ENCODE data around the gene CACNA1G. TPM values are rescaled to one million over a fixed set of nuclear protein-coding genes. Genes with fewer than 3 reads are reported as not detected.
A peak's percentile ranks its signal among the peaks of the same experiment; 100 is the strongest.

Gene CACNA1G
- total RNA-seq, 6 donors from 2014 or later, result under 0.01 to 0.37 (median 0.11) TPM; not detected in 2

DNA sequence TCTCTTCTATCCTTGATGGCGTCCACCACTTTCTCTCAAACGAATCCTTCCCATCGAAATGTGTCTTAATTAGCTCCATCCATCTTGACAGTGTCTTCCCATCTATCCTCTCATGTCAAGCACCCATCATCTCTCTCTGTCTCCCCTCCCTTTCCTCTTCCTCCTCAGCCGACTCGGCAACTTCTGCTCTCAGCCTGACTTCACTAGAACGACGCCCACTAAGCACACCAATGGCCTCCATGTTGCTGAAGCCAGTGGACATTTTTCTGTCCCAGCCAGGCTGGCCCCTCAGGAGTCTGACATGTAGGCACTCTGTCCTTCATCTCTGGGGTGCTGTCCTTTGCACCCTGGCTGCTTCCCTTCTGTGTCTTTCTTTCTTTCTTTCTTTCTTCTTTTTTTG, 16.0 kb upstream of the CACNA1G start:
- peaks cover 27 to 44% (median 34%) of the 10 kb centered on the region in 4 donors for H3K4me1 ChIP-seq
- no peaks in the 10 kb centered on the region for H3K27me3 ChIP-seq
- no peaks in the 10 kb centered on the region for H3K36me3 ChIP-seq
- no peaks in the 10 kb centered on the region for H3K9me3 ChIP-seq
- H3K27ac ChIP-seq, result no peak overlapping the region
- WGBS, 2 donors, result 58 to 60% methylated on average over 7 of the region's 7 CpGs
- DNase-seq (no peak), ATAC-seq (ENCODE audit: low FRiP score in 2 of 2) (no peak)
- H3K4me3 ChIP-seq, result no peak overlapping the region
- TF ChIP-seq POLR2A (IDR thresholded peaks at IDR 0.05), result no peak
- TF ChIP-seq CTCF (IDR thresholded peaks at IDR 0.05), result no peak
- TF ChIP-seq POLR2AphosphoS5 (IDR thresholded peaks at IDR 0.05), result no peak
- TF ChIP-seq EP300 (IDR thresholded peaks at IDR 0.05), result no peak

GRCh38 chr17:50545311-50545710, 15.2 kb upstream of the CACNA1G start:
- peaks cover 0 to 7% (median 0%) of the 10 kb centered on the region in 4 donors for H3K36me3 ChIP-seq
- DNase-seq, result no peak
- H3K9me3 ChIP-seq, result no peaks in the 10 kb centered on the region
- TF ChIP-seq EP300 (IDR thresholded peaks at IDR 0.05), result no peak
- no peak for TF ChIP-seq CTCF (IDR thresholded peaks at IDR 0.05)
- TF ChIP-seq POLR2A (IDR thresholded peaks at IDR 0.05), result no peak
- no peak for TF ChIP-seq POLR2AphosphoS5 (IDR thresholded peaks at IDR 0.05)
- ATAC-seq (ENCODE audit: low FRiP score in 2 of 2), result no peak
- 33 to 50% methylated on average over 8 of the region's 8 CpGs for WGBS, 2 donors
- peaks cover 27 to 44% (median 34%) of the 10 kb centered on the region in 4 donors for H3K4me1 ChIP-seq
- H3K27ac ChIP-seq, result no peak overlapping the region
- no peaks in the 10 kb centered on the region for H3K27me3 ChIP-seq
- H3K4me3 ChIP-seq, result no peak overlapping the region

DNA sequence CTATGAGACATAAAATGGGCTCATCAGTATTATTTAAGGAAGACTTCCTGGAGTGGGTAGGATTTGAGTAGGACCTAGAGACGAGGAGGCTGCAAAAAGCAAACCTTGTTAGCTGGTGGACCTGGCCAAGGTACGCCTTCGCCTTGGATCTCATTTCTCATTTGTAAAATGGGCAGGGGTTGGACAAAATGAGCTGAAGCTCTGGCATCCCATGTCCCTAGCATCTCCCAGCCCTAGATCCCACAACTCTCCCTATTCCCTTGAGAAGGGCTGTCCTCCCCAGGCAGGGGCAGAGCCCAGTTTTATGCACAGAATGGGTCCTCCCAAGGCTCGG, 13.8 kb upstream of the CACNA1G start:
- TF ChIP-seq POLR2AphosphoS5 (IDR thresholded peaks at IDR 0.05) (no peak), EP300 (IDR thresholded peaks at IDR 0.05) (no peak)
- H3K27ac ChIP-seq, result peak overlapping the region in 1 of 4 donors; percentile 93
- ATAC-seq (ENCODE audit: low FRiP score in 2 of 2) (no peak), DNase-seq (no peak)
- no peaks in the 10 kb centered on the region for H3K27me3 ChIP-seq
- peaks cover 0 to 11% (median 1%) of the 10 kb centered on the region in 4 donors for H3K36me3 ChIP-seq
- H3K4me3 ChIP-seq, result peak overlapping the region in 3 of 4 donors; percentile 52 to 60 (median 57)
- 47 to 49% methylated on average over 4 of the region's 4 CpGs for WGBS, 2 donors
- peaks cover 22 to 44% (median 28%) of the 10 kb centered on the region in 4 donors for H3K4me1 ChIP-seq
- H3K9me3 ChIP-seq, result no peaks in the 10 kb centered on the region

GRCh38 chr17:50547035-50547735, 13.3 kb upstream of the CACNA1G start, which contains the start of gene SPATA20:
SPATA20 (plus strand) TSS chr17:50547174; CDS start chr17:50547209, 35 bp downstream.
- ATAC-seq (ENCODE audit: low FRiP score in 2 of 2), result peak; percentile 90 to 91
- H3K4me1 ChIP-seq, result peaks cover 22 to 40% (median 26%) of the 10 kb centered on the region in 4 donors
- no peaks in the 10 kb centered on the region for H3K27me3 ChIP-seq
- peak; percentile 97 for DNase-seq
- H3K27ac ChIP-seq, result peak within 1 kb of the TSS; percentile 74 to 93 (median 83)
- H3K4me3 ChIP-seq, result peak within 1 kb of the TSS; percentile 52 to 66 (median 58)
- H3K9me3 ChIP-seq, result no peaks in the 10 kb centered on the region
- H3K36me3 ChIP-seq, result peaks cover 0 to 11% (median 3%) of the 10 kb centered on the region in 4 donors
- TF ChIP-seq POLR2A (IDR thresholded peaks at IDR 0.05), result peak in 3 of 4 donors; percentile 64 to 93 (median 64)
- TF ChIP-seq POLR2AphosphoS5 (IDR thresholded peaks at IDR 0.05), result peak; percentile 14 to 75
- TF ChIP-seq CTCF (IDR thresholded peaks at IDR 0.05), result peak; percentile 97 to 99 (median 98)
- TF ChIP-seq EP300 (IDR thresholded peaks at IDR 0.05), result no peak
- 0 to 5% methylated on average over 7 to 18 of the region's 42 CpGs for WGBS, 2 donors

GRCh38 chr17:50547736-50548083, 12.8 kb upstream of the CACNA1G start:
- 56% methylated on average over 5 of the region's 5 CpGs; no CpG with 5 or more reads in 1 of the 2 donors for WGBS, 2 donors
- H3K4me1 ChIP-seq, result peaks cover 17 to 34% (median 20%) of the 10 kb centered on the region in 4 donors
- no peak for DNase-seq
- H3K9me3 ChIP-seq, result no peaks in the 10 kb centered on the region
- peak overlapping the region in 3 of 4 donors; percentile 52 to 60 (median 57) for H3K4me3 ChIP-seq
- ATAC-seq (ENCODE audit: low FRiP score in 2 of 2), result no peak
- H3K36me3 ChIP-seq, result peaks cover 0 to 11% (median 3%) of the 10 kb centered on the region in 4 donors
- peak overlapping the region in 3 of 4 donors; percentile 79 to 93 (median 87) for H3K27ac ChIP-seq
- no peaks in the 10 kb centered on the region for H3K27me3 ChIP-seq
- no peak for TF ChIP-seq CTCF (IDR thresholded peaks at IDR 0.05)
- no peak for TF ChIP-seq EP300 (IDR thresholded peaks at IDR 0.05)
- TF ChIP-seq POLR2AphosphoS5 (IDR thresholded peaks at IDR 0.05), result no peak
- TF ChIP-seq POLR2A (IDR thresholded peaks at IDR 0.05), result no peak
